ENCODE data around the gene SLAIN2.

Gene SLAIN2

DNA sequence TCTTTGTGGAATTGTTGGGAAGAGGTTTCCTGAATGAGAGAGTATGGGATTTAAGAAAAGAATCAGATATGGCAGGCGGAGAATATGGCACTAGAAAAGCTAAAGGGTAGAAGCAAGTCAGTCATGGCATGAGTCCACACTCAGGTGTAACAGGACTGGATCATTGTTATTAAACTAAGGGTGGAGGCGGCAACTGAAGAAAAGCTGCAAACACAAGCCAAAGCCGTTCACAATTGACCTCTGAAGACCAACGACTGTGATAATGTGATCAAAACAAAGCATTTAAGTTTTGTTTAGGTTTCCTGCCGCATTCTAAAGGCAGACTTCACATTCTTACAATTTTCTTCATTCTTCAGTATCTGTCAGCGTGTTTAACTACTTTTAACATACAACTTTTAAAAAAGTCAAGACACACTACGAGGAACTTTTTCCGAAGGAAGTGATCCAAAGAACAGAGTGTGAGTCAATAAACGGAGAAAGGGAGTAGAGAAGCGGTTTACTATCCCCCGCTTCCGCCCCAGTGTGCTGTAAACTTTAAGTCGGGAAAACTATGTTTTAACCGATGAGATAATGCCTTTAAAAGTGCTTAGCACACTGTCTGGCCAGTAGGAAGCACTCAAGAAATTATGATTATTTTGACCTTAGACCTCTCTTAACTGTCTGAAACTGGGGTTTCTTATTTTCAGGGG, 909 bp upstream of the SLAIN2 start:
- Histone ChIP-seq H3K9me3 (ENCODE audit: control insufficient read depth, insufficient read depth, low read length) (no peaks in the 10 kb centered on the region), H3K4me1 (ENCODE audit: control insufficient read depth, low read length) (peaks cover 28% of the 10 kb centered on the region), H3K27ac (ENCODE audit: low read depth, low read length) (peak overlapping the region; percentile 68), H3K9me2 (replicated peaks; ENCODE audit: control insufficient read depth, low read length) (no peaks in the 10 kb centered on the region; the same call in 1 of the 2 replicates), H3F3A (ENCODE audit: control insufficient read depth, insufficient read depth) (peaks cover 5% of the 10 kb centered on the region; the same call in 1 of the 2 replicates), H3K36me3 (ENCODE audit: control insufficient read depth, low read length) (peaks cover 5% of the 10 kb centered on the region; the same call in 1 of the 2 replicates), H3K27me3 (ENCODE audit: control insufficient read depth, low read length) (no peaks in the 10 kb centered on the region; the same call in 1 of the 2 replicates), H4K20me1 (ENCODE audit: control insufficient read depth, insufficient read depth, low read depth, low read length) (peaks cover 6% of the 10 kb centered on the region; the same call in 1 of the 2 replicates), H3K79me2 (ENCODE audit: control insufficient read depth, low read length) (peaks cover 40% of the 10 kb centered on the region), H3K4me3 (ENCODE audit: low read length) (peak overlapping the region; percentile 98), H3K4me2 (ENCODE audit: low read length) (peak overlapping the region; percentile 98)
- no peak for TF ChIP-seq CTCF (IDR thresholded peaks at IDR 0.05; ENCODE audit: low read depth, low read length, poor library complexity, severe bottlenecking)
- TF ChIP-seq EZH2phosphoT487 (IDR thresholded peaks at IDR 0.05; ENCODE audit: borderline replicate concordance, low read length): no peak

DNA sequence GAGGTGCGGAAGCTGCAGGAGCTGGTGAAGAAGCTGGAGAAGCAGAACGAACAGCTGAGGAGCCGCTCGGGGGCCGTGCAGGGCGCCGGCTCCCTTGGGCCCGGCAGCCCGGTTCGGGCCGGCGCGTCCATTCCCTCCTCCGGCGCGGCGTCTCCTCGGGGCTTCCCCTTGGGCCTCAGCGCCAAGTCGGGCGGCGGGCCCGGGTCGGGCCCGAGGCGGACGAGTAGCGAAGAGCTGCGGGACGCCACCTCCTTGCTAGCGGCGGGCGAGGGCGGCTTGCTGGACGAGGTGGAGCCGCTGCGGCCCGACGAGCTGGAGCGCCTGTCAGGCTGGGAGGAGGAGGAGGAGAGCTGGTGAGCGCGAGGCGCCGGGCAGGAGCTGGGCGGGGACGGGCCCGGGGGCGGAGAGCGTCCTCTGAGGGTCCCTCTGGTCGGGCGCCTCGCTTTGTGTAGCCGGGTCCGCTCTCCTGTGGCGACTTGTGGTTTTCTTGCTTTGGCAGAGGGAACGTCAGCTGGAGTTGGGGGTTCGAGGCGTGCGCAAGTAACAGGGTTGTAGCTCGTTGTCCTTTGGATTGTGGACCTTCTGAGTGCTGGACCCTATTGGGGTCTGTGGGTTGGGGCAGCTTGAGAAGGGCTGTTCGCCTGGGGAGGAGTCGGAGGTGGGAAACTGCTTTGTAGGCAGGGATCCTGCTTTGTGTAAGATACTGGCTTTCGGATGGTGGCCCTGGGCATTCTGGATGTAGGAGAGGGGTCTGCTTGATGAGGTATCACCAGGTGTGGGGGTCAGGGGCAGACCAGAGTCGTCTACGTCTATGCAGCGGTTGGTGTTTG, 662 bp downstream of the SLAIN2 start:
- H3K27ac ChIP-seq (ENCODE audit: low read depth, low read length): peak overlapping the region; percentile 75
- H3K27me3 ChIP-seq (ENCODE audit: control insufficient read depth, low read length): no peaks in the 10 kb centered on the region; the same call in 1 of the 2 replicates
- H4K20me1 ChIP-seq (ENCODE audit: control insufficient read depth, insufficient read depth, low read depth, low read length): peaks cover 6% of the 10 kb centered on the region; the same call in 1 of the 2 replicates
- H3K4me1 ChIP-seq (ENCODE audit: control insufficient read depth, low read length): peaks cover 28% of the 10 kb centered on the region
- peaks cover 56% of the 10 kb centered on the region for H3K79me2 ChIP-seq (ENCODE audit: control insufficient read depth, low read length)
- peaks cover 5% of the 10 kb centered on the region; the same call in 1 of the 2 replicates for H3F3A ChIP-seq (ENCODE audit: control insufficient read depth, insufficient read depth)
- TF ChIP-seq EZH2phosphoT487 (IDR thresholded peaks at IDR 0.05; ENCODE audit: borderline replicate concordance, low read length) (no peak), CTCF (IDR thresholded peaks at IDR 0.05; ENCODE audit: low read depth, low read length, poor library complexity, severe bottlenecking) (peak; percentile 11)
- no peaks in the 10 kb centered on the region for H3K9me3 ChIP-seq (ENCODE audit: control insufficient read depth, insufficient read depth, low read length)
- H3K36me3 ChIP-seq (ENCODE audit: control insufficient read depth, low read length): peaks cover 5% of the 10 kb centered on the region; the same call in 1 of the 2 replicates
- peak overlapping the region; percentile 98 for H3K4me3 ChIP-seq (ENCODE audit: low read length)
- peak overlapping the region; percentile 98 for H3K4me2 ChIP-seq (ENCODE audit: low read length)
- H3K9me2 ChIP-seq (replicated peaks; ENCODE audit: control insufficient read depth, low read length): no peaks in the 10 kb centered on the region; the same call in 1 of the 2 replicates

DNA sequence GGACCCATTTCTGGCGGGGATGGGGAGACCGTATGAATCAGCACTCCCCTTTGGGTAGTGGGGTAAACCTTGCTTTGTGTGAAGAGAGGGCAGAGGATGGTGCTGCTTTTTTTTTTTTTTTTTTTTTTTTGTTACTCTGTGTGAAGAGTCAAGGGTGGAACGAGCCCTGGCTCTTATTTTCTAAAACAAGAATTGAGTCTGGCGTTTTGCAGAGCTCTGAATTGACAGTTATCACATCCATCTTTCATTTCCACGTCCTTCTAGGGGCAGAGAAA, 1.2 kb downstream of the SLAIN2 start:
- H3K27ac ChIP-seq (ENCODE audit: low read depth, low read length): no peak overlapping the region

More for the DNA sequence above, 1.2 kb downstream of the SLAIN2 start:
- H3K79me2 ChIP-seq (ENCODE audit: control insufficient read depth, low read length): peaks cover 61% of the 10 kb centered on the region
- no peaks in the 10 kb centered on the region for H3K9me3 ChIP-seq (ENCODE audit: control insufficient read depth, insufficient read depth, low read length)
- H3F3A ChIP-seq (ENCODE audit: control insufficient read depth, insufficient read depth): peaks cover 5% of the 10 kb centered on the region; the same call in 1 of the 2 replicates
- H3K4me1 ChIP-seq (ENCODE audit: control insufficient read depth, low read length): peaks cover 28% of the 10 kb centered on the region
- no peaks in the 10 kb centered on the region; the same call in 1 of the 2 replicates for H3K27me3 ChIP-seq (ENCODE audit: control insufficient read depth, low read length)
- H3K4me3 ChIP-seq (ENCODE audit: low read length): peak overlapping the region; percentile 98
- no peaks in the 10 kb centered on the region; the same call in 1 of the 2 replicates for H3K9me2 ChIP-seq (replicated peaks; ENCODE audit: control insufficient read depth, low read length)
- H3K36me3 ChIP-seq (ENCODE audit: control insufficient read depth, low read length): peaks cover 5% of the 10 kb centered on the region; the same call in 1 of the 2 replicates
- peaks cover 6% of the 10 kb centered on the region; the same call in 1 of the 2 replicates for H4K20me1 ChIP-seq (ENCODE audit: control insufficient read depth, insufficient read depth, low read depth, low read length)
- H3K4me2 ChIP-seq (ENCODE audit: low read length): peak overlapping the region; percentile 98
- TF ChIP-seq CTCF (IDR thresholded peaks at IDR 0.05; ENCODE audit: low read depth, low read length, poor library complexity, severe bottlenecking) (no peak), EZH2phosphoT487 (IDR thresholded peaks at IDR 0.05; ENCODE audit: borderline replicate concordance, low read length) (no peak)
